HK-2 (cell line): Measurements from ENCODE around the gene KRTAP10-2.

ENCODE experiments used
- DNase-seq: peaks from one replicate; pipeline ENCODE4 v3.0.0-alpha.2; 2018; ENCODE audit not compliant: unreplicated experiment

Gene KRTAP10-2

GRCh38 chr21:44526096-44526997 lies 25.0 kb downstream of the KRTAP10-2 start:
- no peak for DNase-seq

- no peak for DNase-seq
Measured at GRCh38 chr21:44525391-44526095, 25.8 kb downstream of the KRTAP10-2 start.

GRCh38 chr21:44524414-44525371 lies 26.6 kb downstream of the KRTAP10-2 start:
- DNase-seq = no peak

GRCh38 chr21:44523567-44524413 lies 27.5 kb downstream of the KRTAP10-2 start:
- DNase-seq = no peak

GRCh38 chr21:44522753-44523204 lies 28.5 kb downstream of the KRTAP10-2 start:
- no peak for DNase-seq

GRCh38 chr21:44521928-44522752 lies 29.2 kb downstream of the KRTAP10-2 start:
- no peak for DNase-seq

GRCh38 chr21:44521301-44521927 lies 29.9 kb downstream of the KRTAP10-2 start:
- no peak for DNase-seq

- no peak for DNase-seq
Measured at GRCh38 chr21:44520326-44521300, 30.7 kb downstream of the KRTAP10-2 start.

- no peak for DNase-seq
Measured at GRCh38 chr21:44519346-44520325, 31.7 kb downstream of the KRTAP10-2 start.

GRCh38 chr21:44518686-44519085 lies 32.6 kb downstream of the KRTAP10-2 start:
- no peak for DNase-seq

GRCh38 chr21:44517175-44517899 lies 34.0 kb downstream of the KRTAP10-2 start:
- DNase-seq = peak; percentile 78

- DNase-seq = no peak
Measured at GRCh38 chr21:44516828-44517174, 34.5 kb downstream of the KRTAP10-2 start.

- DNase-seq = no peak
Measured at GRCh38 chr21:44516342-44516741, 35.0 kb downstream of the KRTAP10-2 start.

- DNase-seq = no peak
Measured at GRCh38 chr21:44515359-44516165, 35.7 kb downstream of the KRTAP10-2 start.

GRCh38 chr21:44514746-44515358 lies 36.5 kb downstream of the KRTAP10-2 start:
- DNase-seq = no peak
